ENCODE data around the gene ADIPOQ.
"Not testable (repeated sequence)": the region's sequence is repeated elsewhere in the genome, so short reads cannot be mapped to it uniquely, and the experiment has no call there.

ADIPOQ gene

GRCh38 chr3:186842426-186843038, at the start of gene ADIPOQ:
TSS of gene ADIPOQ (plus strand) at chr3:186842710. CDS start at chr3:186853059, 10,349 bp downstream.
- no peak within 1 kb of the TSS for H3K4me3 ChIP-seq (replicated peaks in 1 of 2; ENCODE audit: low read depth in 2 of 2, low read length in 2 of 2)
- no peak for DNase-seq (ENCODE audit: low read depth in 2 of 2)
- TF ChIP-seq, protein P1, sequence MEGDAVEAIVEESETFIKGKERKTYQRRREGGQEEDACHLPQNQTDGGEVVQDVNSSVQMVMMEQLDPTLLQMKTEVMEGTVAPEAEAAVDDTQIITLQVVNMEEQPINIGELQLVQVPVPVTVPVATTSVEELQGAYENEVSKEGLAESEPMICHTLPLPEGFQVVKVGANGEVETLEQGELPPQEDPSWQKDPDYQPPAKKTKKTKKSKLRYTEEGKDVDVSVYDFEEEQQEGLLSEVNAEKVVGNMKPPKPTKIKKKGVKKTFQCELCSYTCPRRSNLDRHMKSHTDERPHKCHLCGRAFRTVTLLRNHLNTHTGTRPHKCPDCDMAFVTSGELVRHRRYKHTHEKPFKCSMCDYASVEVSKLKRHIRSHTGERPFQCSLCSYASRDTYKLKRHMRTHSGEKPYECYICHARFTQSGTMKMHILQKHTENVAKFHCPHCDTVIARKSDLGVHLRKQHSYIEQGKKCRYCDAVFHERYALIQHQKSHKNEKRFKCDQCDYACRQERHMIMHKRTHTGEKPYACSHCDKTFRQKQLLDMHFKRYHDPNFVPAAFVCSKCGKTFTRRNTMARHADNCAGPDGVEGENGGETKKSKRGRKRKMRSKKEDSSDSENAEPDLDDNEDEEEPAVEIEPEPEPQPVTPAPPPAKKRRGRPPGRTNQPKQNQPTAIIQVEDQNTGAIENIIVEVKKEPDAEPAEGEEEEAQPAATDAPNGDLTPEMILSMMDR (IDR thresholded peaks at IDR 0.05; ENCODE audit: low read depth, low read length) = no peak

DNA sequence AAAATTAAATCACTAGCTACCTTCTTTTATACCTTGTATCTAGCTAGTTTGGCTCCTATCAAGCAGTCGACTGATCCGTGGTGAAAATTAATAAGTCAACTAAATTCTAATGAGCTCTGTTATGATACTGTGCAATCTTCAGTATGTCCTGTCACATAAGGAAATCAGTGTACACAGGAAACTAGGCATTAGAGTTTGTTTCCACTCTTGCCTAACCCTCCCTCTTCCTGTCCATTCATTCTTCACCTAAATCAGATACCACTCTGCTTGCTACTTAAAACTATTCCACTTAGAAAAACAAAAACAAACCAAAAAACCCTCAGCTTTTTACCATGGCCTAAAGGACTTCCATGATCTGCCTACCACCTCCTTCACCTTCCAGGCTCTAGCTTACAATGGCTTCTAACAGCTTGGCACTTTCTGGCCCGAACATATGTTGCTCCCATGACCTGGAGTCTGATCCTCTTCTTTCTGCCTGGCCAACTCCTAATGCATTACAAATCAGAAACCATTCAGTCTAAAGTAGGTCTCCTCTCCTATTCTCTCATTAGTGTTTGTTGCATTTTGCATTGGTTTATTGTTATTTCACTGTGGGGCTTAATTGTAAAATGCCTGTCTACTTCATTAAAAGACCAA, 44.2 kb upstream of the ADIPOQ start:
- H3K4me3 ChIP-seq (replicated peaks in 1 of 2; ENCODE audit: low read depth in 2 of 2, low read length in 2 of 2) = no peak overlapping the region
- DNase-seq (ENCODE audit: low read depth in 2 of 2) = peak in 1 of 2 donors; percentile 13
- TF ChIP-seq, protein P1 (IDR thresholded peaks at IDR 0.05; ENCODE audit: low read depth, low read length) = no peak

DNA sequence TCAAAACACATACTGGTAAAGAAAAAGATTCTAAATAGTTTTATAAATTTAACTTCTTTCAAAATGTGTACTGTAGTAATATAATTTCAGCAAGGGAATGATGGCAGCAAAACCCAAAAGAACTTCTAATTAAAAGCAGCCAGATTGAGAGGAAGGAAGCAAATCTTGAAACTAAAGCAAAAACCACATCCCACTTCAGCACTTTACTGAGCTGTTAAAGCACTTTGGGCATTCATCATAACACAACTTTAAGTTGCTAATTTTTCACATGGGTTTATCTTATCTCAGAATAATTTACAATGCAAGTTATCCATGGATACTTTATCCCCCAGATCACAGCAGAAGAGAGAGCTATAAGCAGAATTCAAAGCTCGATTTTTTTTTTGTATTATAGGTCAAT, 42.2 kb upstream of the ADIPOQ start:
- DNase-seq (ENCODE audit: low read depth in 2 of 2) = no peak
- TF ChIP-seq, protein P1 (IDR thresholded peaks at IDR 0.05; ENCODE audit: low read depth, low read length) = no peak
- no peak overlapping the region for H3K4me3 ChIP-seq (replicated peaks in 1 of 2; ENCODE audit: low read depth in 2 of 2, low read length in 2 of 2)

DNA sequence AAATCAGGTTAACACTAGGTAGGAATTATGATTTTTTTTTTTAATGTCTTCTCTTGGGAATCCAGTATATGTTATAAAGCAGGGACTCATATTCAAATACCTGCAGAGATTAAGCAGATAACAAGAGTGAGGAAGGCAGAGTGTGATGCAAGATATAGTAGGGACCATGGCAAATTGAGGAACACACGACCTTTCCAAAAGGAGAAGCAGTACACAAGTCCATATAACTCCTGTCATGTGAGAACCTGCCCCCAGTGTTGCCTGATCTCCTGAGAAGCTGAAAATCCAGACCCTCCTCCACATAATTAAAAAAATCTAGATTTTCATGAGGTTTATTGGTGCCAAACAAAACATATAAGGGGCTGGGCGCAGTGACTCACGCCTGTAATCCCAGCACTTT, 39.8 kb upstream of the ADIPOQ start:
- DNase-seq (ENCODE audit: low read depth in 2 of 2) = no peak
- H3K4me3 ChIP-seq (replicated peaks in 1 of 2; ENCODE audit: low read depth in 2 of 2, low read length in 2 of 2) = no peak overlapping the region
- TF ChIP-seq, protein P1 (IDR thresholded peaks at IDR 0.05; ENCODE audit: low read depth, low read length) = no peak

GRCh38 chr3:186803447-186803846, 39.1 kb upstream of the ADIPOQ start:
- not testable (repeated sequence) for H3K4me3 ChIP-seq (replicated peaks in 1 of 2; ENCODE audit: low read depth in 2 of 2, low read length in 2 of 2); DNase-seq (ENCODE audit: low read depth in 2 of 2)

- peak; percentile 65 to 69 for DNase-seq (ENCODE audit: low read depth in 2 of 2)
- TF ChIP-seq, protein P1 (IDR thresholded peaks at IDR 0.05; ENCODE audit: low read depth, low read length) = no peak
- peak within 1 kb of the TSS; percentile 80 to 86 for H3K4me3 ChIP-seq (replicated peaks in 1 of 2; ENCODE audit: low read depth in 2 of 2, low read length in 2 of 2)
Measured at GRCh38 chr3:186806089-186807055, 36.1 kb upstream of the ADIPOQ start, which contains the start of gene RFC4. TSS of gene RFC4 (minus strand) at chr3:186806482. CDS start at chr3:186804713, 1,769 bp downstream.

GRCh38 chr3:186807231-186807630, 35.3 kb upstream of the ADIPOQ start:
- no peak for DNase-seq (ENCODE audit: low read depth in 2 of 2)
- H3K4me3 ChIP-seq (replicated peaks in 1 of 2; ENCODE audit: low read depth in 2 of 2, low read length in 2 of 2) = peak overlapping the region in 1 of 2 donors; percentile 80
- TF ChIP-seq, protein P1 (IDR thresholded peaks at IDR 0.05; ENCODE audit: low read depth, low read length) = no peak

All from cardiac fibroblast (primary cell).